ENCODE measurements around the gene RBM47.

DNA sequence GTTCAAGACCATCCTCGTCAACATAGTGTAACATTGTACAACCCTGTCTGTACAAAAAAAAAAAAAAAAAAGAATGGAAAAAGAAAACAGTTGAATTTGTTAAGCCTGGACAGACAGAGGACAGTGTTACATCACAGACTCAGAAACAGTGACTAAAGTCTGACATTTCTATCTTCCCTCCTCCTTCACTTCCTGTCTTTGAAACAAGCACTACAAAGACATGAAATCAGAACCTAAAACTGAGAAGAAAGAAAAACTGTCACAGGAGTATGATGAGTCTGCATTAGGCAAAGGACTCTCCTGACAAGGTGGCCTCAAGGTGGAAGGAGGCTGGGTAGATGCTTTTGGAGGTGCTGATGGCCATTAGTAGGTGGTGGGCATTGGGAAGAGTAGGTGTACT lies 126.7 kb downstream of the RBM47 start:
- TF ChIP-seq, protein P1, sequence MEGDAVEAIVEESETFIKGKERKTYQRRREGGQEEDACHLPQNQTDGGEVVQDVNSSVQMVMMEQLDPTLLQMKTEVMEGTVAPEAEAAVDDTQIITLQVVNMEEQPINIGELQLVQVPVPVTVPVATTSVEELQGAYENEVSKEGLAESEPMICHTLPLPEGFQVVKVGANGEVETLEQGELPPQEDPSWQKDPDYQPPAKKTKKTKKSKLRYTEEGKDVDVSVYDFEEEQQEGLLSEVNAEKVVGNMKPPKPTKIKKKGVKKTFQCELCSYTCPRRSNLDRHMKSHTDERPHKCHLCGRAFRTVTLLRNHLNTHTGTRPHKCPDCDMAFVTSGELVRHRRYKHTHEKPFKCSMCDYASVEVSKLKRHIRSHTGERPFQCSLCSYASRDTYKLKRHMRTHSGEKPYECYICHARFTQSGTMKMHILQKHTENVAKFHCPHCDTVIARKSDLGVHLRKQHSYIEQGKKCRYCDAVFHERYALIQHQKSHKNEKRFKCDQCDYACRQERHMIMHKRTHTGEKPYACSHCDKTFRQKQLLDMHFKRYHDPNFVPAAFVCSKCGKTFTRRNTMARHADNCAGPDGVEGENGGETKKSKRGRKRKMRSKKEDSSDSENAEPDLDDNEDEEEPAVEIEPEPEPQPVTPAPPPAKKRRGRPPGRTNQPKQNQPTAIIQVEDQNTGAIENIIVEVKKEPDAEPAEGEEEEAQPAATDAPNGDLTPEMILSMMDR (tag by site-specific recombination; IDR thresholded peaks at IDR 0.05), result no peak
- TF ChIP-seq ZNF24 (tag by site-specific recombination; IDR thresholded peaks at IDR 0.05), result no peak
- no peak for TF ChIP-seq ZNF324 (tag by site-specific recombination; IDR thresholded peaks at IDR 0.05)
- TF ChIP-seq ZNF514 (tag by site-specific recombination; IDR thresholded peaks at IDR 0.05), result no peak
- no peak for TF ChIP-seq ZIC2 (tag by site-specific recombination; IDR thresholded peaks at IDR 0.05)
- no peak for TF ChIP-seq ZNF624 (tag by site-specific recombination; IDR thresholded peaks at IDR 0.05)
- TF ChIP-seq ZEB2 (tag by site-specific recombination; IDR thresholded peaks at IDR 0.05), result no peak
- TF ChIP-seq ZNF776 (tag by site-specific recombination; IDR thresholded peaks at IDR 0.05; ENCODE audit: borderline replicate concordance), result no peak
